ENCODE results near the gene PRKRIP1. TPM values are rescaled to one million over a fixed set of nuclear protein-coding genes. Genes with fewer than 3 reads are reported as not detected.

The PRKRIP1 gene, protein sequence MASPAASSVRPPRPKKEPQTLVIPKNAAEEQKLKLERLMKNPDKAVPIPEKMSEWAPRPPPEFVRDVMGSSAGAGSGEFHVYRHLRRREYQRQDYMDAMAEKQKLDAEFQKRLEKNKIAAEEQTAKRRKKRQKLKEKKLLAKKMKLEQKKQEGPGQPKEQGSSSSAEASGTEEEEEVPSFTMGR
- total RNA-seq (2014; rRNA removed; shearing (Covaris generic)) (25.4 and 29.1 TPM in 2 replicates), polyA plus RNA-seq (2016; fragmentation: Nextera tagmentation; extraction: Ambion mirVana) (24.8 and 25.5 TPM in 2 replicates)
- long read RNA-seq, transcript PRKRIP1-201 (6 exons, 2,159 nt), result major isoform, 23 of 35 reads
- long read RNA-seq, partial matches to known transcripts, result 3 of 35 reads
- long read RNA-seq, other reads (novel, unspliced or antisense), result 9 of 35 reads

DNA sequence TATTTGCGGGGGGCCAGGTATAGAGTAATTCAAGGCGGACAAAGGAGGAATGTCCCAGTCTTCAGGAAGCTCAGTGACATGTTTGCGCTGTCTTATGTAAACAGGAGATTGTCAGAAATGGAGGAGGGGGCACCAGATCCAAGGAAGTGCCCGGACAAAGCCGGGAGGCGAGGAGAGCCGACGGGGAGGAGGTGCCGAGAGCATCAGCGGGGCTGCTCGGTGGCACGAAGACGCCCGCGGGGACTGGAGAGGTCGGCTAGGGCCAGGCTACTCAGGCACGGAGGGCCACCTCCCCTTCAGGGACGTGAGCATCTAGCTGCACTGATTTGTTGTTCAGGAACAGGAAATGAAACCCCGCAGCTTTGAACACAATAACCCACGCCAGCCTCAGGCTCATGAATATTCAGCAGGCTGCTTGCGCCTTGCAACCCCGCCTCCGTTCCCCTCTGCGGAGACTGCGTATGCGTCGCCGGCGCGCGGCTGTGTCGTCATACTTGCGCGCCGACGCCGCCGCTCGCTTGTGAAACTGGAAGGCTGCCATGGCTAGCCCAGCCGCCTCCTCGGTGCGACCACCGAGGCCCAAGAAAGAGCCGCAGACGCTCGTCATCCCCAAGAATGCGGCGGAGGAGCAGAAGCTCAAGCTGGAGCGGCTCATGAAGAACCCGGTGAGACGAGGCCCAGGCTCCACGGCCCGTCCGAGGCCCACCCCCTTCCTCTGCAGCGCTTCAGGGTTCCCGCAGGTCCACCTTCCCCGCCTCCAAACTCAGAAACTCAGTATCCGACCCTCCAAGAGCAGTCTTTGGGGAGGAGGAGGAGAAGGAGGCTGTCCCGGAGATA, at the start of gene PRKRIP1:
TSS of gene PRKRIP1 (plus strand) at position 491 of the 837 bp plus-strand sequence. CDS start at position 540, 49 bp downstream.
- H3K4me3 ChIP-seq, result peak within 1 kb of the TSS; percentile 98
- Mint-ChIP-seq H3K4me3 (peak within 1 kb of the TSS; percentile 88), H3K27ac (peak within 1 kb of the TSS; percentile 99), H3K9me3 (no peaks in the 10 kb centered on the region), H3K36me3 (ENCODE audit: low read depth) (peaks cover 48% of the 10 kb centered on the region), H3K27me3 (ENCODE audit: insufficient read depth, low read depth, poor library complexity) (peaks cover 21% of the 10 kb centered on the region), H3K4me1 (peaks cover 12% of the 10 kb centered on the region)
- ATAC-seq, result peak; percentile 96
- H3K79me2 ChIP-seq (replicated peaks; ENCODE audit: insufficient read depth), result peaks cover 23% of the 10 kb centered on the region
- H3K27me3 ChIP-seq (ENCODE audit: insufficient read depth), result no peaks in the 10 kb centered on the region
- H2AFZ ChIP-seq, result peak within 1 kb of the TSS; percentile 64; the same call in 1 of the 2 replicates
- H3K27ac ChIP-seq (ENCODE audit: low read depth), result peak within 1 kb of the TSS; percentile 99
- H3K9me2 ChIP-seq (ENCODE audit: insufficient read depth), result no peaks in the 10 kb centered on the region
- H3F3A ChIP-seq (replicated peaks; ENCODE audit: low read depth), result peaks cover 23% of the 10 kb centered on the region
- DNase-seq (ENCODE audit: low spot score), result peak; percentile 99
- H3K36me3 ChIP-seq (ENCODE audit: insufficient read depth), result peaks cover 9% of the 10 kb centered on the region; the same call in 1 of the 2 replicates
- no peaks in the 10 kb centered on the region; the same call in none of the 2 replicates for H3K4me1 ChIP-seq (ENCODE audit: insufficient read depth)
- no peaks in the 10 kb centered on the region; the same call in none of the 2 replicates for H4K20me1 ChIP-seq (replicated peaks; ENCODE audit: insufficient read depth)
- H3K4me2 ChIP-seq, result peak within 1 kb of the TSS; percentile 98
- TF ChIP-seq POLR2AphosphoS5 (IDR thresholded peaks at IDR 0.05; ENCODE audit: low read depth) (peak; percentile 93; the same call in 1 of the 2 replicates), CREB1 (CRISPR knock-in tag; IDR thresholded peaks at IDR 0.05; ENCODE audit: low read depth) (peak; percentile 91), STAT1 (IDR thresholded peaks at IDR 0.05; ENCODE audit: unreplicated experiment) (no peak), EZH2 (IDR thresholded peaks at IDR 0.05; ENCODE audit: low read depth, unreplicated experiment) (no peak), JUNB (IDR thresholded peaks at IDR 0.05; ENCODE audit: unreplicated experiment) (no peak), ZNF114 (CRISPR knock-in tag; IDR thresholded peaks at IDR 0.05) (no peak), REST (IDR thresholded peaks at IDR 0.05; ENCODE audit: unreplicated experiment) (no peak), NANOG (IDR thresholded peaks at IDR 0.05; ENCODE audit: borderline replicate concordance) (no peak), EZH2phosphoT487 (IDR thresholded peaks at IDR 0.05; ENCODE audit: unreplicated experiment) (no peak), ZNF331 (CRISPR knock-in tag; IDR thresholded peaks at IDR 0.05; ENCODE audit: low read depth) (no peak)
- TF ChIP-seq, protein P1, sequence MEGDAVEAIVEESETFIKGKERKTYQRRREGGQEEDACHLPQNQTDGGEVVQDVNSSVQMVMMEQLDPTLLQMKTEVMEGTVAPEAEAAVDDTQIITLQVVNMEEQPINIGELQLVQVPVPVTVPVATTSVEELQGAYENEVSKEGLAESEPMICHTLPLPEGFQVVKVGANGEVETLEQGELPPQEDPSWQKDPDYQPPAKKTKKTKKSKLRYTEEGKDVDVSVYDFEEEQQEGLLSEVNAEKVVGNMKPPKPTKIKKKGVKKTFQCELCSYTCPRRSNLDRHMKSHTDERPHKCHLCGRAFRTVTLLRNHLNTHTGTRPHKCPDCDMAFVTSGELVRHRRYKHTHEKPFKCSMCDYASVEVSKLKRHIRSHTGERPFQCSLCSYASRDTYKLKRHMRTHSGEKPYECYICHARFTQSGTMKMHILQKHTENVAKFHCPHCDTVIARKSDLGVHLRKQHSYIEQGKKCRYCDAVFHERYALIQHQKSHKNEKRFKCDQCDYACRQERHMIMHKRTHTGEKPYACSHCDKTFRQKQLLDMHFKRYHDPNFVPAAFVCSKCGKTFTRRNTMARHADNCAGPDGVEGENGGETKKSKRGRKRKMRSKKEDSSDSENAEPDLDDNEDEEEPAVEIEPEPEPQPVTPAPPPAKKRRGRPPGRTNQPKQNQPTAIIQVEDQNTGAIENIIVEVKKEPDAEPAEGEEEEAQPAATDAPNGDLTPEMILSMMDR (conservative IDR thresholded peaks at IDR 0.05; ENCODE audit: low read depth in 2 of 2), result no peak
- TF ChIP-seq, protein P2, sequence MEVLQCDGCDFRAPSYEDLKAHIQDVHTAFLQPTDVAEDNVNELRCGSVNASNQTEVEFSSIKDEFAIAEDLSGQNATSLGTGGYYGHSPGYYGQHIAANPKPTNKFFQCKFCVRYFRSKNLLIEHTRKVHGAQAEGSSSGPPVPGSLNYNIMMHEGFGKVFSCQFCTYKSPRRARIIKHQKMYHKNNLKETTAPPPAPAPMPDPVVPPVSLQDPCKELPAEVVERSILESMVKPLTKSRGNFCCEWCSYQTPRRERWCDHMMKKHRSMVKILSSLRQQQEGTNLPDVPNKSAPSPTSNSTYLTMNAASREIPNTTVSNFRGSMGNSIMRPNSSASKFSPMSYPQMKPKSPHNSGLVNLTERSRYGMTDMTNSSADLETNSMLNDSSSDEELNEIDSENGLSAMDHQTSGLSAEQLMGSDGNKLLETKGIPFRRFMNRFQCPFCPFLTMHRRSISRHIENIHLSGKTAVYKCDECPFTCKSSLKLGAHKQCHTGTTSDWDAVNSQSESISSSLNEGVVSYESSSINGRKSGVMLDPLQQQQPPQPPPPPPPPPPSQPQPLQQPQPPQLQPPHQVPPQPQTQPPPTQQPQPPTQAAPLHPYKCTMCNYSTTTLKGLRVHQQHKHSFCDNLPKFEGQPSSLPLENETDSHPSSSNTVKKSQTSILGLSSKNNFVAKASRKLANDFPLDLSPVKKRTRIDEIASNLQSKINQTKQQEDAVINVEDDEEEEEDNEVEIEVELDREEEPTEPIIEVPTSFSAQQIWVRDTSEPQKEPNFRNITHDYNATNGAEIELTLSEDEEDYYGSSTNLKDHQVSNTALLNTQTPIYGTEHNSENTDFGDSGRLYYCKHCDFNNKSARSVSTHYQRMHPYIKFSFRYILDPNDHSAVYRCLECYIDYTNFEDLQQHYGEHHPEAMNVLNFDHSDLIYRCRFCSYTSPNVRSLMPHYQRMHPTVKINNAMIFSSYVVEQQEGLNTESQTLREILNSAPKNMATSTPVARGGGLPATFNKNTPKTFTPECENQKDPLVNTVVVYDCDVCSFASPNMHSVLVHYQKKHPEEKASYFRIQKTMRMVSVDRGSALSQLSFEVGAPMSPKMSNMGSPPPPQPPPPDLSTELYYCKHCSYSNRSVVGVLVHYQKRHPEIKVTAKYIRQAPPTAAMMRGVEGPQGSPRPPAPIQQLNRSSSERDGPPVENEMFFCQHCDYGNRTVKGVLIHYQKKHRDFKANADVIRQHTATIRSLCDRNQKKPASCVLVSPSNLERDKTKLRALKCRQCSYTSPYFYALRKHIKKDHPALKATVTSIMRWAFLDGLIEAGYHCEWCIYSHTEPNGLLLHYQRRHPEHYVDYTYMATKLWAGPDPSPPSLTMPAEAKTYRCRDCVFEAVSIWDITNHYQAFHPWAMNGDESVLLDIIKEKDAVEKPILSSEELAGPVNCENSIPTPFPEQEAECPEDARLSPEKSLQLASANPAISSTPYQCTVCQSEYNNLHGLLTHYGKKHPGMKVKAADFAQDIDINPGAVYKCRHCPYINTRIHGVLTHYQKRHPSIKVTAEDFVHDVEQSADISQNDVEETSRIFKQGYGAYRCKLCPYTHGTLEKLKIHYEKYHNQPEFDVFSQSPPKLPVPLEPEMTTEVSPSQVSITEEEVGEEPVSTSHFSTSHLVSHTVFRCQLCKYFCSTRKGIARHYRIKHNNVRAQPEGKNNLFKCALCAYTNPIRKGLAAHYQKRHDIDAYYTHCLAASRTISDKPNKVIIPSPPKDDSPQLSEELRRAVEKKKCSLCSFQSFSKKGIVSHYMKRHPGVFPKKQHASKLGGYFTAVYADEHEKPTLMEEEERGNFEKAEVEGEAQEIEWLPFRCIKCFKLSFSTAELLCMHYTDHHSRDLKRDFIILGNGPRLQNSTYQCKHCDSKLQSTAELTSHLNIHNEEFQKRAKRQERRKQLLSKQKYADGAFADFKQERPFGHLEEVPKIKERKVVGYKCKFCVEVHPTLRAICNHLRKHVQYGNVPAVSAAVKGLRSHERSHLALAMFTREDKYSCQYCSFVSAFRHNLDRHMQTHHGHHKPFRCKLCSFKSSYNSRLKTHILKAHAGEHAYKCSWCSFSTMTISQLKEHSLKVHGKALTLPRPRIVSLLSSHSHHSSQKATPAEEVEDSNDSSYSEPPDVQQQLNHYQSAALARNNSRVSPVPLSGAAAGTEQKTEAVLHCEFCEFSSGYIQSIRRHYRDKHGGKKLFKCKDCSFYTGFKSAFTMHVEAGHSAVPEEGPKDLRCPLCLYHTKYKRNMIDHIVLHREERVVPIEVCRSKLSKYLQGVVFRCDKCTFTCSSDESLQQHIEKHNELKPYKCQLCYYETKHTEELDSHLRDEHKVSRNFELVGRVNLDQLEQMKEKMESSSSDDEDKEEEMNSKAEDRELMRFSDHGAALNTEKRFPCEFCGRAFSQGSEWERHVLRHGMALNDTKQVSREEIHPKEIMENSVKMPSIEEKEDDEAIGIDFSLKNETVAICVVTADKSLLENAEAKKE (CRISPR knock-in tag; IDR thresholded peaks at IDR 0.05), result no peak

Data from GM23338 (cell line).